BJ (cell line): ENCODE results near the gene DLG2. TPM values are rescaled to one million over a fixed set of nuclear protein-coding genes. Genes with fewer than 3 reads are reported as not detected.

ENCODE experiments used
- CTCF ChIA-PET: fragments of 350-600 bp; formaldehyde crosslinking; extraction: SDS; loops from one replicate; lab custom pipeline; 2021; ENCODE audit warnings: antibody characterized with exemption, inconsistent platforms; lab: Yijun Ruan, JAX
- POLR2A ChIA-PET: fragments of 300-600 bp; sonication (Branson Sonifier 250); formaldehyde crosslinking; extraction: SDS; loops from one replicate; lab custom pipeline; 2021; ENCODE audit warnings: antibody characterized with exemption; lab: Charles Lee
- DNase-seq: peaks from one replicate; pipeline ENCODE4 v3.0.0-alpha.2; 2011; ENCODE audit warnings: low read depth
- H3K27me3 ChIP-seq: 2 replicates; pipeline ENCODE4 v1.6.0; 2011; ENCODE audit warnings: low read length; ENCODE audit not compliant: control insufficient read depth, insufficient read depth
- H3K36me3 ChIP-seq: 2 replicates; pipeline ENCODE4 v1.5.1; 2011; ENCODE audit warnings: low read length; ENCODE audit not compliant: control insufficient read depth, insufficient read depth
- H3K4me3 ChIP-seq: 2 replicates; pipeline ENCODE4 v1.5.1; 2011; ENCODE audit warnings: low read depth, mild to moderate bottlenecking, control low read depth, low read length
- CTCF ChIP-seq: IDR thresholded peaks from 2 replicates; pipeline ENCODE4 v1.5.1; 2011; ENCODE audit warnings: low read depth, mild to moderate bottlenecking, control low read depth, inconsistent platforms, low read length, moderate library complexity; ENCODE audit not compliant: insufficient read depth
- polyA plus RNA-seq: library from polyadenylated mRNA; depleted of rRNA; stranded (reverse); fragments of >200 nt; gene quantifications from 2 replicates; pipeline ENCODE4 v1.2.3, GENCODE V29; 2011

Gene DLG2
- polyA plus RNA-seq, 1 experiment = 0.28 TPM

- no peak for TF ChIP-seq CTCF
- Histone ChIP-seq H3K4me3 (no peak overlapping the region), H3K36me3 (no peaks in the 10 kb centered on the region), H3K27me3 (no peaks in the 10 kb centered on the region)
- CTCF ChIA-PET = interaction anchor here (0.9 kb wide), 1 partner anchor 83 kb away, joined by 3 read pairs; no protein-coding TSS in a partner anchor
- POLR2A ChIA-PET = no interaction called here
- DNase-seq = no peak
Measured at GRCh38 chr11:83918476-83918875, 1708.7 kb downstream of the DLG2 start.

- TF ChIP-seq CTCF = no peak
- no peaks in the 10 kb centered on the region for H3K36me3 ChIP-seq
- no peaks in the 10 kb centered on the region for H3K27me3 ChIP-seq
- ChIA-PET POLR2A (no interaction called here), CTCF (no interaction called here)
- no peak for DNase-seq
- H3K4me3 ChIP-seq = no peak overlapping the region
Measured at GRCh38 chr11:83914995-83915394, 1712.1 kb downstream of the DLG2 start.

GRCh38 chr11:83909579-83910534 lies 1717.3 kb downstream of the DLG2 start:
- TF ChIP-seq CTCF = no peak
- Histone ChIP-seq H3K27me3 (no peaks in the 10 kb centered on the region), H3K36me3 (no peaks in the 10 kb centered on the region), H3K4me3 (no peak overlapping the region)
- POLR2A ChIA-PET = no interaction called here
- CTCF ChIA-PET = no interaction called here
- no peak for DNase-seq

- ChIA-PET POLR2A (no interaction called here), CTCF (no interaction called here)
- H3K36me3 ChIP-seq = no peaks in the 10 kb centered on the region
- no peak for DNase-seq
- TF ChIP-seq CTCF = no peak
- H3K4me3 ChIP-seq = no peak overlapping the region
- H3K27me3 ChIP-seq = no peaks in the 10 kb centered on the region
Measured at GRCh38 chr11:83908298-83908856, 1718.8 kb downstream of the DLG2 start.

- no peak for DNase-seq
- Histone ChIP-seq H3K27me3 (no peaks in the 10 kb centered on the region), H3K36me3 (no peaks in the 10 kb centered on the region), H3K4me3 (no peak overlapping the region)
- no peak for TF ChIP-seq CTCF
- POLR2A ChIA-PET = no interaction called here
- CTCF ChIA-PET = no interaction called here
Measured at GRCh38 chr11:83895516-83895915, 1731.6 kb downstream of the DLG2 start.
